ENCODE measurements around the gene SYNGR1. TPM values are rescaled to one million over a fixed set of nuclear protein-coding genes. Genes with fewer than 3 reads are reported as not detected.

Gene SYNGR1
- total RNA-seq, 1 experiment from 2014 or later: 17.8 TPM

- H3K27ac ChIP-seq (ENCODE audit: low read length): no peak overlapping the region
- BruUV-seq (replicated peaks): no TSS peak
- intact Hi-C loops (cut with micrococcal nuclease; ENCODE audit: unreplicated experiment) (no loop called here), in situ Hi-C loops (cut with HindIII; ENCODE audit: low pct_unique_long_range_greater_than_20kb, low sequenced_read_pairs) (no loop called here)
- H3K36me3 ChIP-seq (ENCODE audit: control insufficient read depth, insufficient read depth, low read length): no peaks in the 10 kb centered on the region; the same call in 1 of the 2 replicates
- no peak for ATAC-seq
- no peaks in the 10 kb centered on the region for H3K4me1 ChIP-seq (ENCODE audit: control insufficient read depth, insufficient read depth, low read length)
- ChIA-PET POLR2A (no interaction called here), CTCF (no interaction called here)
- no peaks in the 10 kb centered on the region for H3K27me3 ChIP-seq (ENCODE audit: control insufficient read depth, insufficient read depth, low read length)
- H3K4me3 ChIP-seq (ENCODE audit: low read depth in 2 of 2, low read length in 2 of 2): no peak overlapping the region
- TF ChIP-seq CTCF (IDR thresholded peaks at IDR 0.05): no peak
- no peak for TF ChIP-seq SIN3A (IDR thresholded peaks at IDR 0.05; ENCODE audit: borderline replicate concordance, insufficient read depth, low read depth, low read length)
- TF ChIP-seq POLR2AphosphoS5 (IDR thresholded peaks at IDR 0.05; ENCODE audit: low read depth, low read length): no peak
- TF ChIP-seq REST (IDR thresholded peaks at IDR 0.05; ENCODE audit: insufficient read depth in 1 of 2, low read depth in 2 of 2, low read length in 1 of 2): no peak
- TF ChIP-seq TCF7L2 (IDR thresholded peaks at IDR 0.05; ENCODE audit: low read depth, low read length): no peak
- no peaks in the 10 kb centered on the region for H3K9me3 ChIP-seq (ENCODE audit: control insufficient read depth, insufficient read depth, low read depth, low read length)
- DNase-seq (ENCODE audit: low read depth, low spot score): no peak
Observed at GRCh38 chr22:39426380-39427043, 76.7 kb downstream of the SYNGR1 start.

DNA sequence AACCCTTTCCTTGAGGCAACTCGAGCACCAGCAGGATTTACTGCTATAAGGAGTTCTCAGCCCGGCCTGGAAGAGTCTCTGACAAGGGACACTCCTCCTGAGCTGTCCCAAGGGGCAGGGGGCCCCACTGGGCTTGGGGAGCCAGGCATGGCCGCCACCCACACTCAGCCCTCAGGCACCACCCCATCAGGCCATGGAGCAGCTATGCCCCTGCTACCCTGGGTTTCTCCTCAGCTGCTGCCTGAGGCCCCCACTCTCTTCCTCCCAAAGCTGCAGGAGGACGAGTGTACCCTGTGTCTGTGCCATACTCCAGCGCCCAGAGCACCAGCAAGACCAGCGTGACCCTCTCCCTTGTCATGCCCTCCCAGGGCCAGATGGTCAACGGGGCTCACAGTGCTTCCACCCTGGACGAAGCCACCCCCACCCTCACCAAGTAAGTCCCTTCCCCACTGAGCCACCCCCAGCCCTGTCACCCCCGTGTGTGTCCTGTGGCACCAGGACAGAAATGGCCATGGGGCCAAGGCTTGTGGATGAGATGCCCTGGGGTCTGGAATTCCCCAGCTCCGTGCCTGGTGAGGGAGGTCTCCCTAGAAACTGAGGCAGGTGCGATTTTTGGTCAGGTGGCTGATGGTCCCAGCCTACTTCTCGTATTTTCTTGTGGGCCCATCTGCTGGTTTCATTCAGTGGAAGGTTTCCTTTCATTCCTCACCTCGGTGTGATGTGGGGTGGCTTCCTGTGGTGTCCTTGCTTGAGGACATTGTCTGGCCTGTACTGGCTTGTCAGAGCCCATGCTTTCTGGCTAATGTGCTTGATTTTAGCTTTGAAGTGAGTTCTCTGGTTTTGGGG is 78.2 kb downstream of the SYNGR1 start:
- no TSS peak for BruUV-seq (replicated peaks)
- POLR2A ChIA-PET: no interaction called here
- in situ Hi-C loops (cut with HindIII; ENCODE audit: low pct_unique_long_range_greater_than_20kb, low sequenced_read_pairs): no loop called here

More for the DNA sequence above, 78.2 kb downstream of the SYNGR1 start:
- Histone ChIP-seq H3K4me3 (ENCODE audit: low read depth in 2 of 2, low read length in 2 of 2) (no peak overlapping the region), H3K27ac (ENCODE audit: low read length) (no peak overlapping the region), H3K27me3 (ENCODE audit: control insufficient read depth, insufficient read depth, low read length) (no peaks in the 10 kb centered on the region), H3K36me3 (ENCODE audit: control insufficient read depth, insufficient read depth, low read length) (no peaks in the 10 kb centered on the region; the same call in 1 of the 2 replicates), H3K9me3 (ENCODE audit: control insufficient read depth, insufficient read depth, low read depth, low read length) (no peaks in the 10 kb centered on the region), H3K4me1 (ENCODE audit: control insufficient read depth, insufficient read depth, low read length) (no peaks in the 10 kb centered on the region)
- TF ChIP-seq POLR2AphosphoS5 (IDR thresholded peaks at IDR 0.05; ENCODE audit: low read depth, low read length): no peak
- no peak for TF ChIP-seq REST (IDR thresholded peaks at IDR 0.05; ENCODE audit: insufficient read depth in 1 of 2, low read depth in 2 of 2, low read length in 1 of 2)
- no peak for TF ChIP-seq TCF7L2 (IDR thresholded peaks at IDR 0.05; ENCODE audit: low read depth, low read length)
- TF ChIP-seq CTCF (IDR thresholded peaks at IDR 0.05): no peak
- no peak for TF ChIP-seq SIN3A (IDR thresholded peaks at IDR 0.05; ENCODE audit: borderline replicate concordance, insufficient read depth, low read depth, low read length)
- CTCF ChIA-PET: no interaction called here
- ATAC-seq: no peak
- intact Hi-C loops (cut with micrococcal nuclease; ENCODE audit: unreplicated experiment): no loop called here
- no peak for DNase-seq (ENCODE audit: low read depth, low spot score)
